Measurements from ENCODE around the gene ADIPOR2. TPM values are rescaled to one million over a fixed set of nuclear protein-coding genes. Genes with fewer than 3 reads are reported as not detected.
A peak's percentile ranks its signal among the peaks of the same experiment; 100 is the strongest.

ADIPOR2 gene
- total RNA-seq, 4 donors from 2014 or later = 75.1 to 119 (median 93.4) TPM

- ATAC-seq (ENCODE audit: low FRiP score) (no peak), DNase-seq (ENCODE audit: low spot score) (no peak)
- no peak for TF ChIP-seq CTCF (IDR thresholded peaks at IDR 0.05)
These were observed 117.3 kb downstream of the ADIPOR2 start for GRCh38 chr12:1808036-1808797.

GRCh38 chr12:1808798-1809480, 118.1 kb downstream of the ADIPOR2 start:
- no peak for TF ChIP-seq CTCF (IDR thresholded peaks at IDR 0.05)
- no peak for DNase-seq (ENCODE audit: low spot score)
- ATAC-seq (ENCODE audit: low FRiP score) = no peak

- ATAC-seq (ENCODE audit: low FRiP score) (no peak), DNase-seq (ENCODE audit: low spot score) (no peak)
- no peak for TF ChIP-seq CTCF (IDR thresholded peaks at IDR 0.05)
These were observed 118.8 kb downstream of the ADIPOR2 start for GRCh38 chr12:1809591-1810190.

GRCh38 chr12:1810201-1810930, 119.5 kb downstream of the ADIPOR2 start:
- no peak for TF ChIP-seq CTCF (IDR thresholded peaks at IDR 0.05)
- ATAC-seq (ENCODE audit: low FRiP score) (peak; percentile 79), DNase-seq (ENCODE audit: low spot score) (no peak)

GRCh38 chr12:1810931-1811280, 120.0 kb downstream of the ADIPOR2 start:
- TF ChIP-seq CTCF (IDR thresholded peaks at IDR 0.05) = no peak
- ATAC-seq (ENCODE audit: low FRiP score) = no peak
- DNase-seq (ENCODE audit: low spot score) = no peak

- DNase-seq (ENCODE audit: low spot score) = no peak
- ATAC-seq (ENCODE audit: low FRiP score) = no peak
- TF ChIP-seq CTCF (IDR thresholded peaks at IDR 0.05) = no peak
These were observed 120.5 kb downstream of the ADIPOR2 start for GRCh38 chr12:1811281-1811947.
